GM23338 (cell line): Measurements from ENCODE around the gene SMAD3. TPM values are rescaled to one million over a fixed set of nuclear protein-coding genes. Genes with fewer than 3 reads are reported as not detected.

ENCODE experiments used
- ATAC-seq: fragments of 200-7000 bp; cut with Tn5 transposase; 3 replicates; pipeline ENCODE4 v1.9.1; 2020
- DNase-seq: peaks from one replicate; pipeline ENCODE4 v3.0.0-alpha.2; 2015; ENCODE audit warnings: low spot score
- H2AFZ ChIP-seq: fragments of 200-600 bp; sonication (generic); 2 replicates; pipeline ENCODE4 v1.8.0; 2016; ENCODE audit warnings: antibody characterized with exemption, mild to moderate bottlenecking, moderate library complexity
- H3F3A ChIP-seq: fragments of 200-600 bp; sonication (generic); replicated peaks from 2 replicates; pipeline ENCODE4 v1.8.0; 2017; ENCODE audit warnings: antibody characterized with exemption, mixed run types, low read depth
- H3K27ac ChIP-seq: fragments of 200-600 bp; sonication (generic); 2 replicates; pipeline ENCODE4 v1.6.1; 2016; ENCODE audit warnings: low read depth
- H3K27me3 ChIP-seq: fragments of 200-600 bp; sonication (generic); 2 replicates; pipeline ENCODE4 v1.8.0; 2016; ENCODE audit warnings: mild to moderate bottlenecking, mixed run types, moderate library complexity; ENCODE audit not compliant: insufficient read depth
- H3K36me3 ChIP-seq: fragments of 200-600 bp; sonication (generic); 2 replicates; pipeline ENCODE4 v1.8.0; 2016; ENCODE audit warnings: mild to moderate bottlenecking; ENCODE audit not compliant: insufficient read depth
- H3K4me1 ChIP-seq: fragments of 200-600 bp; sonication (generic); 2 replicates; pipeline ENCODE4 v1.8.0; 2016; ENCODE audit warnings: mild to moderate bottlenecking, moderate library complexity; ENCODE audit not compliant: insufficient read depth
- H3K4me2 ChIP-seq: fragments of 200-600 bp; sonication (generic); 2 replicates; pipeline ENCODE4 v1.7.1; 2017; ENCODE audit warnings: mixed run types
- H3K4me3 ChIP-seq: fragments of 200-600 bp; sonication (generic); 2 replicates; pipeline ENCODE4 v1.6.1; 2016; ENCODE audit warnings: mixed run types
- H3K79me2 ChIP-seq: fragments of 200-600 bp; sonication (generic); replicated peaks from 2 replicates; pipeline ENCODE4 v1.8.0; 2017; ENCODE audit warnings: mild to moderate bottlenecking; ENCODE audit not compliant: insufficient read depth
- H3K9me2 ChIP-seq: fragments of 200-600 bp; sonication (generic); 2 replicates; pipeline ENCODE4 v1.8.0; 2017; ENCODE audit not compliant: insufficient read depth
- H4K20me1 ChIP-seq: fragments of 200-600 bp; sonication (generic); replicated peaks from 2 replicates; pipeline ENCODE4 v1.8.0; 2017; ENCODE audit warnings: mild to moderate bottlenecking; ENCODE audit not compliant: insufficient read depth
- H3K27ac Mint-ChIP-seq: 2 replicates; pipeline ENCODE4 v1.8.0; 2020; ENCODE audit warnings: inconsistent platforms, mild to moderate bottlenecking, moderate library complexity, mixed read lengths
- H3K27me3 Mint-ChIP-seq: 3 replicates; pipeline ENCODE4 v1.8.0; 2022; ENCODE audit warnings: low read depth, mild to moderate bottlenecking, moderate library complexity, mixed read lengths, inconsistent platforms; ENCODE audit not compliant: insufficient read depth, poor library complexity
- H3K36me3 Mint-ChIP-seq: 3 replicates; pipeline ENCODE4 v1.8.0; 2021; ENCODE audit warnings: low read depth, mild to moderate bottlenecking, inconsistent platforms, moderate library complexity, mixed read lengths
- H3K4me1 Mint-ChIP-seq: 3 replicates; pipeline ENCODE4 v1.8.0; 2020; ENCODE audit warnings: mild to moderate bottlenecking, inconsistent platforms, mixed read lengths
- H3K4me3 Mint-ChIP-seq: 3 replicates; pipeline ENCODE4 v1.8.0; 2021; ENCODE audit warnings: moderate library complexity, mild to moderate bottlenecking, inconsistent platforms, mixed read lengths
- H3K9me3 Mint-ChIP-seq: 3 replicates; pipeline ENCODE4 v1.8.0; 2020; ENCODE audit warnings: moderate library complexity, mild to moderate bottlenecking, inconsistent platforms, mixed read lengths
- EZH2phosphoT487 ChIP-seq: fragments of 200-600 bp; sonication (generic); IDR thresholded peaks from one replicate; pipeline ENCODE4 v1.8.1; 2018; ENCODE audit warnings: antibody characterized with exemption; ENCODE audit not compliant: unreplicated experiment
- NANOG ChIP-seq: IDR thresholded peaks from 2 replicates; pipeline ENCODE4 v1.6.1; 2016; ENCODE audit warnings: antibody characterized with exemption, borderline replicate concordance
- POLR2AphosphoS5 ChIP-seq: IDR thresholded peaks from 2 replicates; pipeline ENCODE4 v1.6.1; 2016; ENCODE audit warnings: antibody characterized with exemption, low read depth
- polyA plus RNA-seq: library from polyadenylated mRNA; unstranded; fragments of >200 nt; fragmentation: Nextera tagmentation; extraction: Ambion mirVana; gene quantifications from 2 replicates; pipeline ENCODE4 v1.2.1, GENCODE V29; 2016
- total RNA-seq: library from RNA; depleted of rRNA; stranded (reverse); fragments of >200 nt; shearing (Covaris generic); gene quantifications from 2 replicates; pipeline ENCODE4 v1.2.3, GENCODE V29; 2014
- TF ChIP-seq, protein P1 (sequence below): IDR thresholded peaks from one replicate; pipeline ENCODE4 v1.6.1; 2018; ENCODE audit warnings: antibody characterized with exemption; ENCODE audit not compliant: unreplicated experiment
- TF ChIP-seq, protein P2 (sequence below): IDR thresholded peaks from 2 replicates; pipeline ENCODE4 v1.6.1; 2016; ENCODE audit warnings: antibody characterized with exemption
- TF ChIP-seq, protein P3 (sequence below): fragments of 250-450 bp; sonication (Bioruptor Pico); IDR thresholded peaks from 2 replicates; pipeline ENCODE4 v1.5.0; 2020; ENCODE audit warnings: mild to moderate bottlenecking, moderate library complexity

Gene SMAD3
- total and polyA plus RNA-seq, 2 experiments from 2014 or later, result 4.9 to 11.6 TPM

DNA sequence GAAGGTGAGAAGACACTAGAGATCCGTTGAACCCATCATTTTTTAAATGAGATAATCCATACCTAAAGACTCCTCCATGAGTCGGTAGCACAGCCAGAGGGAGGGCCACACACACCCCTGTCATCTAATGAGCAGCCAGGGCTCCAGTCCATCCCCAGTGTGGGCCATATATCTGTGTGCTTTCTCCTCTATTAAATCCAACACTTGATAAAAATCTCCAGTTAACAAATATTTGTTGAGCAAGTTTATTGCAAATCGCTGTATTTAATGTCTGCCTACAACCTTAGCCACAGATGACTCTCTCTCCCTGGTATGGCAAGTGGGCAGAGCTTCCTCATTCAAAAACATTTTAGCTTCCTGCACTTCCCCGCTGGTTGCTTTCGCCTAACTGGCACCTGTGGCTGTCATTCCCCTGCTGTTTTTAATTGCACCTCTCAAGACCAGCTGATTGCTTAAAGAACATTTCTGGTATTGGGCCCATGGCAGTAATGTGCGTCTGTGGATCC, 82.8 kb downstream of the SMAD3 start (continued):
- TF ChIP-seq, protein P1, sequence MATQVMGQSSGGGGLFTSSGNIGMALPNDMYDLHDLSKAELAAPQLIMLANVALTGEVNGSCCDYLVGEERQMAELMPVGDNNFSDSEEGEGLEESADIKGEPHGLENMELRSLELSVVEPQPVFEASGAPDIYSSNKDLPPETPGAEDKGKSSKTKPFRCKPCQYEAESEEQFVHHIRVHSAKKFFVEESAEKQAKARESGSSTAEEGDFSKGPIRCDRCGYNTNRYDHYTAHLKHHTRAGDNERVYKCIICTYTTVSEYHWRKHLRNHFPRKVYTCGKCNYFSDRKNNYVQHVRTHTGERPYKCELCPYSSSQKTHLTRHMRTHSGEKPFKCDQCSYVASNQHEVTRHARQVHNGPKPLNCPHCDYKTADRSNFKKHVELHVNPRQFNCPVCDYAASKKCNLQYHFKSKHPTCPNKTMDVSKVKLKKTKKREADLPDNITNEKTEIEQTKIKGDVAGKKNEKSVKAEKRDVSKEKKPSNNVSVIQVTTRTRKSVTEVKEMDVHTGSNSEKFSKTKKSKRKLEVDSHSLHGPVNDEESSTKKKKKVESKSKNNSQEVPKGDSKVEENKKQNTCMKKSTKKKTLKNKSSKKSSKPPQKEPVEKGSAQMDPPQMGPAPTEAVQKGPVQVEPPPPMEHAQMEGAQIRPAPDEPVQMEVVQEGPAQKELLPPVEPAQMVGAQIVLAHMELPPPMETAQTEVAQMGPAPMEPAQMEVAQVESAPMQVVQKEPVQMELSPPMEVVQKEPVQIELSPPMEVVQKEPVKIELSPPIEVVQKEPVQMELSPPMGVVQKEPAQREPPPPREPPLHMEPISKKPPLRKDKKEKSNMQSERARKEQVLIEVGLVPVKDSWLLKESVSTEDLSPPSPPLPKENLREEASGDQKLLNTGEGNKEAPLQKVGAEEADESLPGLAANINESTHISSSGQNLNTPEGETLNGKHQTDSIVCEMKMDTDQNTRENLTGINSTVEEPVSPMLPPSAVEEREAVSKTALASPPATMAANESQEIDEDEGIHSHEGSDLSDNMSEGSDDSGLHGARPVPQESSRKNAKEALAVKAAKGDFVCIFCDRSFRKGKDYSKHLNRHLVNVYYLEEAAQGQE, result no peak
- TF ChIP-seq, protein P2, sequence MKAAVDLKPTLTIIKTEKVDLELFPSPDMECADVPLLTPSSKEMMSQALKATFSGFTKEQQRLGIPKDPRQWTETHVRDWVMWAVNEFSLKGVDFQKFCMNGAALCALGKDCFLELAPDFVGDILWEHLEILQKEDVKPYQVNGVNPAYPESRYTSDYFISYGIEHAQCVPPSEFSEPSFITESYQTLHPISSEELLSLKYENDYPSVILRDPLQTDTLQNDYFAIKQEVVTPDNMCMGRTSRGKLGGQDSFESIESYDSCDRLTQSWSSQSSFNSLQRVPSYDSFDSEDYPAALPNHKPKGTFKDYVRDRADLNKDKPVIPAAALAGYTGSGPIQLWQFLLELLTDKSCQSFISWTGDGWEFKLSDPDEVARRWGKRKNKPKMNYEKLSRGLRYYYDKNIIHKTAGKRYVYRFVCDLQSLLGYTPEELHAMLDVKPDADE, result no peak

DNA sequence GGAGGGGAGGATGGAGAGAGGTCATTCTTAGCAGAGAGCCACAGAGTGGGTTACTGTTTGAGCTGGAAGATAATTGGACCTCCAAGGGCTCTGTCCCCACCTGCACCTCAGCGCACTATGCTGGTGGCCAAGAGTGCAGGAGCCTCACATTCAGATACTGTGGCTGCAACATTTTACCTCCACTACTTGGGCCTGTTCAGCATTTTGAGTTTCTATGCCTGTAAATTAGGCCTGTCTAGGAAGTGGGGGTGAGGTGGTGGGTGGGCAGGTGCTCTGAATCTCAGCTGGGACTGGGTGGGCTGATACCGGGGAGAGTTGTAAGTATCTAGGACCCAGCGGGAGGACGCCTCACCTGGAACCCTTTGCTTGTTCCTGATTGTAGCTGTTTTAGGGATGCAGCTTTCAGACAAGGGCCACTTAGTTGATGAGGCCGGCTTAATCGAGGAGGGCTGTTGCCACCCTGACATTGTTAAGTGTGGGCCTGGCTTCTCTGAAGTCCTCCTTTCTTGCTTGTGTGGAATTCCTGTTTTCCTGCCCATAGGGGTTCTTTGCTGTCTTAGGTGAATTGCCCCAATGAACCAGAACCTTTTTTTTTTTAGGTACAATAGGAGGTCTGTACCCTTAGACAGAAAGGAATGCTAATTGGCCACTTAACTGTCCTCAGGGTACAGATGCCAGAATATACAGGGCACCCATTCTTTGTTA, 83.8 kb downstream of the SMAD3 start:
- H3K4me1 Mint-ChIP-seq, result peaks cover 81% of the 10 kb centered on the region
- Histone ChIP-seq H3F3A (peaks cover 24% of the 10 kb centered on the region), H3K27ac (peak overlapping the region; percentile 85; the same call in 1 of the 2 replicates), H2AFZ (no peak overlapping the region), H3K4me3 (peak overlapping the region; percentile 7; the same call in 1 of the 2 replicates), H3K9me2 (no peaks in the 10 kb centered on the region), H3K36me3 (no peaks in the 10 kb centered on the region), H4K20me1 (no peaks in the 10 kb centered on the region), H3K4me1 (peaks cover 81% of the 10 kb centered on the region), H3K4me2 (peak overlapping the region; percentile 61), H3K79me2 (0 out of 2 replicates have a peak, but pooled peaks cover 13% of the 10 kb centered on the region), H3K27me3 (0 out of 2 replicates have a peak, but pooled peaks cover 4% of the 10 kb centered on the region)
- H3K9me3 Mint-ChIP-seq, result no peaks in the 10 kb centered on the region
- peak; percentile 17 for ATAC-seq
- H3K27ac Mint-ChIP-seq, result no peak overlapping the region
- H3K27me3 Mint-ChIP-seq, result peaks cover 13% of the 10 kb centered on the region
- DNase-seq, result peak; percentile 49
- H3K36me3 Mint-ChIP-seq, result no peaks in the 10 kb centered on the region
- no peak overlapping the region; the same call in 2 of the 3 replicates for H3K4me3 Mint-ChIP-seq
- TF ChIP-seq NANOG (0 out of 2 replicates have a peak, but pooled peaks have one; percentile 51), POLR2AphosphoS5 (no peak), EZH2phosphoT487 (no peak)
- TF ChIP-seq, protein P1, result no peak
- TF ChIP-seq, protein P2, result no peak
- TF ChIP-seq, protein P3, sequence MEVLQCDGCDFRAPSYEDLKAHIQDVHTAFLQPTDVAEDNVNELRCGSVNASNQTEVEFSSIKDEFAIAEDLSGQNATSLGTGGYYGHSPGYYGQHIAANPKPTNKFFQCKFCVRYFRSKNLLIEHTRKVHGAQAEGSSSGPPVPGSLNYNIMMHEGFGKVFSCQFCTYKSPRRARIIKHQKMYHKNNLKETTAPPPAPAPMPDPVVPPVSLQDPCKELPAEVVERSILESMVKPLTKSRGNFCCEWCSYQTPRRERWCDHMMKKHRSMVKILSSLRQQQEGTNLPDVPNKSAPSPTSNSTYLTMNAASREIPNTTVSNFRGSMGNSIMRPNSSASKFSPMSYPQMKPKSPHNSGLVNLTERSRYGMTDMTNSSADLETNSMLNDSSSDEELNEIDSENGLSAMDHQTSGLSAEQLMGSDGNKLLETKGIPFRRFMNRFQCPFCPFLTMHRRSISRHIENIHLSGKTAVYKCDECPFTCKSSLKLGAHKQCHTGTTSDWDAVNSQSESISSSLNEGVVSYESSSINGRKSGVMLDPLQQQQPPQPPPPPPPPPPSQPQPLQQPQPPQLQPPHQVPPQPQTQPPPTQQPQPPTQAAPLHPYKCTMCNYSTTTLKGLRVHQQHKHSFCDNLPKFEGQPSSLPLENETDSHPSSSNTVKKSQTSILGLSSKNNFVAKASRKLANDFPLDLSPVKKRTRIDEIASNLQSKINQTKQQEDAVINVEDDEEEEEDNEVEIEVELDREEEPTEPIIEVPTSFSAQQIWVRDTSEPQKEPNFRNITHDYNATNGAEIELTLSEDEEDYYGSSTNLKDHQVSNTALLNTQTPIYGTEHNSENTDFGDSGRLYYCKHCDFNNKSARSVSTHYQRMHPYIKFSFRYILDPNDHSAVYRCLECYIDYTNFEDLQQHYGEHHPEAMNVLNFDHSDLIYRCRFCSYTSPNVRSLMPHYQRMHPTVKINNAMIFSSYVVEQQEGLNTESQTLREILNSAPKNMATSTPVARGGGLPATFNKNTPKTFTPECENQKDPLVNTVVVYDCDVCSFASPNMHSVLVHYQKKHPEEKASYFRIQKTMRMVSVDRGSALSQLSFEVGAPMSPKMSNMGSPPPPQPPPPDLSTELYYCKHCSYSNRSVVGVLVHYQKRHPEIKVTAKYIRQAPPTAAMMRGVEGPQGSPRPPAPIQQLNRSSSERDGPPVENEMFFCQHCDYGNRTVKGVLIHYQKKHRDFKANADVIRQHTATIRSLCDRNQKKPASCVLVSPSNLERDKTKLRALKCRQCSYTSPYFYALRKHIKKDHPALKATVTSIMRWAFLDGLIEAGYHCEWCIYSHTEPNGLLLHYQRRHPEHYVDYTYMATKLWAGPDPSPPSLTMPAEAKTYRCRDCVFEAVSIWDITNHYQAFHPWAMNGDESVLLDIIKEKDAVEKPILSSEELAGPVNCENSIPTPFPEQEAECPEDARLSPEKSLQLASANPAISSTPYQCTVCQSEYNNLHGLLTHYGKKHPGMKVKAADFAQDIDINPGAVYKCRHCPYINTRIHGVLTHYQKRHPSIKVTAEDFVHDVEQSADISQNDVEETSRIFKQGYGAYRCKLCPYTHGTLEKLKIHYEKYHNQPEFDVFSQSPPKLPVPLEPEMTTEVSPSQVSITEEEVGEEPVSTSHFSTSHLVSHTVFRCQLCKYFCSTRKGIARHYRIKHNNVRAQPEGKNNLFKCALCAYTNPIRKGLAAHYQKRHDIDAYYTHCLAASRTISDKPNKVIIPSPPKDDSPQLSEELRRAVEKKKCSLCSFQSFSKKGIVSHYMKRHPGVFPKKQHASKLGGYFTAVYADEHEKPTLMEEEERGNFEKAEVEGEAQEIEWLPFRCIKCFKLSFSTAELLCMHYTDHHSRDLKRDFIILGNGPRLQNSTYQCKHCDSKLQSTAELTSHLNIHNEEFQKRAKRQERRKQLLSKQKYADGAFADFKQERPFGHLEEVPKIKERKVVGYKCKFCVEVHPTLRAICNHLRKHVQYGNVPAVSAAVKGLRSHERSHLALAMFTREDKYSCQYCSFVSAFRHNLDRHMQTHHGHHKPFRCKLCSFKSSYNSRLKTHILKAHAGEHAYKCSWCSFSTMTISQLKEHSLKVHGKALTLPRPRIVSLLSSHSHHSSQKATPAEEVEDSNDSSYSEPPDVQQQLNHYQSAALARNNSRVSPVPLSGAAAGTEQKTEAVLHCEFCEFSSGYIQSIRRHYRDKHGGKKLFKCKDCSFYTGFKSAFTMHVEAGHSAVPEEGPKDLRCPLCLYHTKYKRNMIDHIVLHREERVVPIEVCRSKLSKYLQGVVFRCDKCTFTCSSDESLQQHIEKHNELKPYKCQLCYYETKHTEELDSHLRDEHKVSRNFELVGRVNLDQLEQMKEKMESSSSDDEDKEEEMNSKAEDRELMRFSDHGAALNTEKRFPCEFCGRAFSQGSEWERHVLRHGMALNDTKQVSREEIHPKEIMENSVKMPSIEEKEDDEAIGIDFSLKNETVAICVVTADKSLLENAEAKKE, result no peak
